DMS53 (cell line): ENCODE data around the gene HCFC1.
A peak's percentile ranks its signal among the peaks of the same experiment; 100 is the strongest.

Experiments
- DNase-seq: peaks from one replicate; lab custom pipeline; 2025; lab: John Stamatoyannopoulos, UW

The HCFC1 gene

DNA sequence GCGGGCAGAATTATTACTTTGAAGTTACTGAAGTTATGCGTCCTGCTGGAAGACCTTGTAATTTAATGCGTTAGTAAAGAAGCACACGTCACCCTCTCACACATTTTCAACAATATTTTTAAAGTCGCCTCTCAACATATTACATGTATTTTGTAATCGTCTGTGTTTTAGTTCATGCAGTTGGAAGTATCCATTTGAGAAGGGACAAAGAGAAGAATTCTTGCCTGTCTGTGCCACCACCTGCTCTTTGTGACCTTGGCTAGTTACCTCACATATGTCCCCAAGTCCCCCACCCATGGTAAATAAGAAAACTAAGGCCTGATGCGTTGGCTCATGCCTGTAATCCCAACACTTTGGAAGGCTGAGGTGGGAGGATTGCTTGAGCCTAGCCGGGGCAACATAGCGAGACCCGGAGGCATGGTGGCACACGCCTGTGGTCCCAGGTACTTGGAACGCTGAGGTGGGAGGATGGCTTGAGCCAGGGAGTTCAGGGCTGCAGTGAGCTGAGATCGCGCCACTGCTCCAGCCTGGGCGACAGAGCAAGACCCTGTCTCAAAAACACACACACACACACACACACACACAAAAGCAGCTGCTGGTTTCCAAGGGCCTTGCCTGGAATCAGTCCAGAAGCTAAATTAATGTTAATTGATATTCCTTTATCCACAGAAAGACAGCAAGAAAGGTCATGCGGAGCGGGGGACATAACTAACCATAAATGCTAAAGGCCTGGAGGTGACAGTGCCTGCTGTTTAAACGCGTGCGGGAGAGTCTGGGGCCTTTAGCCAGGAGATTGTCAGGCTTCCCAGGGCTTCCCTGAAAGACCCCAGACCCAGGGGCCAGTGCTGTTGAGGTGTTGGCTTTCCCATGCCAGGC, 1.7 kb upstream of the HCFC1 start:
- DNase-seq, result peak; percentile 55

DNA sequence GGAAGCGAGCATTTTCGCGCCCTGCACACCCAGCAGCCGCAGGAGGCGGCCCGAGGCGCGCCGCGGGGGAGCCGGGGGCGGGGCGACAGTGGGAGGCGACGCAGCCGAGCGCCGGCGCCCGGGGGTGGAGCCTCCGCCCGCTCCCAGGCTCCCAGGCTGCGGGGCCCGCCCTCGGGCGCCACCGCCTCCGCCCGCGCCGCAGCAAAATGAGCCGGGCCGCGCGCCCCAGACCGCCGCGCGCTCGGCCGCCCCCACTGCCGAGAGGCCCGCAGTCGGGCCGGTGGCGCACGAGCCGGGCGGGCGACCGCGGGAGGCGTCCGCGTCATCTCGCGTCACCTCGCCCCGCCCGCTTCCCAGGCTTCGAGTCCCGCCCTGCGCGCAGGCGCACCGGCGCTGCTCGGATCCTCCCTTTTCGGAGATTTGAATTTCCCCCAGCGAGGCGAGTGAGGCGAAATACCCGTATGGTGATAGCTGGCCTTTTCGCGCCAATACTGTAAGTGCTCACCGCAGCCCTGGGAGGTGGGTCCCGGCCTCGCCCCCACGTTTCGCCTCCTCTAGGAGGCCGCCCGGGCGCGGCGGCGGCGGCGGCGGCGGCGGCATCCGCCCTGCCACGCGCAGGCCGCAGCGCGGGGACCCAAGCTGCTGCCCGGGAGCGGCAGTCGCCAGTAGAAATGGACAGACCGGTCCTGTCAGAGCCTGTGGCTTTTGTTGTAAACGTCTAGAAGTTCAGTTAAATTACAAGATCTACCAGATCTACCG, 929 bp upstream of the HCFC1 start, which contains the start of gene TMEM187:
Gene TMEM187 (plus strand): TSS at position 387 of the 759 bp plus-strand sequence. CDS start 9,309 bp downstream, outside the sequence.
- DNase-seq, result peak; percentile 95

DNA sequence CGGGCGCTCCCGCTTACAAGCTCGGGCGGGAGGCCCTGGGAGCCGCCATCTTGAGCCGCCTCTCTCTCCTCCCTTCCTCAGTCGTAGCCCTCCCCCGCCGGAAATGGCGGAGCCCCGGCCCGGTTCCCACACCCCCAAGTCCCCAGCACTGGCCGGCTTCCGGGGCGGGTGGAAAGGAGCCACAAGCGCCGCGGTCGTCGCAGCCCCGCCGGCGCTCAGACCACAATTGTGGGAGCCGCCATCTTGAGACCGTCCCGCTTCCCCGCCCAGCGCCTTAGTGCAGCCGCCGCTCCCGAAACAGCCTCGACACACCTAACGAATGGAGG, 531 bp downstream of the HCFC1 start:
- peak; percentile 95 for DNase-seq

DNA sequence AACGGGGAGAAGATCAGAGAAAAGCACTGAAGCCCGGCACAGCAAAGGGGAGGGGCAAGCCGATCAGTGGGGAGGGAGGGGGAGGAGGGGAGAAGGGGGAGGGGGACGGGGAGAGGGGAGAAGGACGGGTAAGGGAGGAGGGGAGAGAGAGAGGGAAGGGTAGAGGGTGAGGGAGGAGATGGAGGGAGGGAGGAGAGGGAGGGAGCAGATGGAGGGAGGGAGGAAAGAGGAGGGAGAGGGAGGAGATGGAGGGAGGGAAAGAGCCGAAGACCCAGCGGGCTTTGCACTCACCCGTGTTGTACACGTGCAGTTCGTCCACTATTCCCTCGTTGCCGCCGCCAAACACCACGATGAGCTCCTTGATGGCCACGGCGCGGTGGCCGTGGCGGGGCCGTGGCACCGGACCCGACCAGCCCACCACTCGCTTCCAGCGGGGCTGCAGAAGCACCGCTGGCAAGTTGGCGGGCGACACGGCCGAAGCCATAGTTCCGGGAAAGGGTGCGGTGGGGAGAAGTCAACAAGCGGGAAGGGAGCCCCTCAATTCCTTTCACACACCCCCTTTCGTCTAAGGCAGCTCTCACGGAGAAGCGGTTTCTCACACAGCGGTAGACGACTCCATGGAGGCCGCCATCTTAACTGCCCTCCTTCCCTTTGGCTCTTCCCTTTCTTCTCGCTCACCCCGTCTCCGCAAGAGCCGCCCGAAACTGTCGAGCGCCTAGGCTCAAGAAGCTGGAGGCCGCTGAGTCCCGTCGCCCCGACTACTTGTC, 1.1 kb downstream of the HCFC1 start:
- peak; percentile 69 for DNase-seq

DNA sequence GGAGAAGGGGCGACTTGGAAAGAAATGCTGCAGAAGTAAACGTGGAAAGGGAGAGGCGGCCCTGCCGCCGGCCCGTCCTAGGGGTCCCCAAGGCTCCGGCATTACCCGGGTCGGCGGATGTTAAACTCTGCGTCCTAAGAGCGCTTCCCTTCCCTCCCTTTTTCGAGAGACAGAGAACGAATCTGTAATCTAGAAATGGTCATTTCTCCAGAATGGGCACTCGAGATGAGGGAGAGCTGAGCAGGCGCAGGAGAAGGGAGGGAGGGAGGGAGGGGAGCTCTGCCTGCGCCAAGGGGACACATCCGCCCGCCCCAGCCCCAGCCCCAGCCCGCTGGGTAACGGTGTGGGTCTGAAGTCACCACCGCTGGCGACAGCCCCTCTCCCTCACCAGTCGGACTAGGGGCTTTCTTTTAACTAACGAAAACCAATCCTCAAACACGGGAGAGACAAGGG, 1.7 kb downstream of the HCFC1 start:
- peak; percentile 57 for DNase-seq

DNA sequence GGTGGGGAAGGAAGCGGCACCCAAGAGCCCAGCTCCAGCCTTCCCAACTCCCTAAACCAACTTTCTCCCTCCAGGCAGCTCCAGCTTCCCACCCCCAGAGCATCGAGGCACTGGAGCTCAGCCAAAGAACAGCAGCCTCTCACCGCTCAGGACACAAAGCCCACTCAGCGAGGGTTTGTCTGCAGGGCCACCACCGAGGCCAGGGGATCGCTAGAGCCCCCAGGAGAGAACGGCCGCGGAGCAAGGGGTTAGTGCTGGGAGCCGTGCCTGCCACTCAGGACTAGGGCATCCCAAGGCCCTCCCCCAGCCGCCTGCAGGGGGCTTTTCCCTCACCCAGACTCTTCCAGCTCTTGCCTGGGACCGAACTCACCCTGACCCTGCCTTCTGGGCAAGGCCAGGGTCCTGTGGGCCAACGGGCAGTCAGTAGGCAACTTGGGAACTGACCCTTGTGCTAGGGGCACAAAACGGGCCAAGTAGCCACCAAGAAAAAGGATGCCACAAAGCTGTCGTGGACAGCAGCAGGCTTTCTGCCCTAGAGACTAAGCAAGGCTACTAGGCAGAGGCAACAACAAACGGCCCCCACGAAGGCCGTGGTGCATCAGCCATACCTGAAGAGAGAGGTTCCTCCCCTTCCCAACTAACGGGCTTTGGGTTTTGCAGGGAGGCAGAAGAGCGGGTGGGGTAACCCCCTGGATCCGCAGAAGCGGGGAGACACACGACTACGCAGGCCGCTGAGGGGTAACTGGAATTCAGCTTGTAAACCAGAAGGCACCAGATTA, 2.3 kb downstream of the HCFC1 start:
- DNase-seq, result no peak

DNA sequence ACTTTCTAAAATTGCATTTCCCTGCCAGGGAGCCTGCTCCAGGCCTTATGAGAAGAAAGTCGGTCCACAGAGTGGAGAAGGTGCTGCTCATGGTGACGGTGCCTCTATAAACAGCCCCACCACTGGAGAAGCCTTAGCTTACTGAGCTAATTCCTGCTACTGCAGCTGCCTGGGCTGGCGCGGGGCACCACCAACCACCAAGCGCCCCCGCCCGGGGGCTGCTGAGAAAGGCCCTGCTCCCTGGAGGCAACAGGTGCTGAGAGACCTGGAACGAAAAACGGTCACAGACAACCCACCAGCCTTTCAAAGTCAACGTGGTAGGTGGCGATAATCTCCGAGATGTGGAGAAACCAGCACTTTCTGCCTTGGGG, 2.9 kb downstream of the HCFC1 start:
- no peak for DNase-seq

DNA sequence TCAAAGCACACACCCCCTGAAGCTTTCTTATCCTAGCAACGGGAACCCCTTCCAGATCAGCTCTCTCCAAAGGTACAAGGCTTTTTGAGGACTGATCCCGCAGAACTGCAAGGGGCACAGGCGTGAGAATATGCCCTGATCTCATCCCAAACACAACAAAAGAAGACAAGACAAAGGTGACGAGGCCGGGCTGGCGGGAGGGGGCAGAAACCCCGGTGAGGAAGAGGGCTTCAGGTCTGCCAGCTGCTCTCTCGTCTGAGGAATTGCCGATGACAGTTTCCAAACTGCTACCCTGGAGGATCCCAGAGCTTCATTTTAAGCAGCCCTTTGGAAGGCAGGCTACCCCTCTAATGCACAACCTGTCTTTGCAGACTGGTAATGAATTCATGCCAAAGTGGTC, 3.4 kb downstream of the HCFC1 start:
- DNase-seq, result no peak

DNA sequence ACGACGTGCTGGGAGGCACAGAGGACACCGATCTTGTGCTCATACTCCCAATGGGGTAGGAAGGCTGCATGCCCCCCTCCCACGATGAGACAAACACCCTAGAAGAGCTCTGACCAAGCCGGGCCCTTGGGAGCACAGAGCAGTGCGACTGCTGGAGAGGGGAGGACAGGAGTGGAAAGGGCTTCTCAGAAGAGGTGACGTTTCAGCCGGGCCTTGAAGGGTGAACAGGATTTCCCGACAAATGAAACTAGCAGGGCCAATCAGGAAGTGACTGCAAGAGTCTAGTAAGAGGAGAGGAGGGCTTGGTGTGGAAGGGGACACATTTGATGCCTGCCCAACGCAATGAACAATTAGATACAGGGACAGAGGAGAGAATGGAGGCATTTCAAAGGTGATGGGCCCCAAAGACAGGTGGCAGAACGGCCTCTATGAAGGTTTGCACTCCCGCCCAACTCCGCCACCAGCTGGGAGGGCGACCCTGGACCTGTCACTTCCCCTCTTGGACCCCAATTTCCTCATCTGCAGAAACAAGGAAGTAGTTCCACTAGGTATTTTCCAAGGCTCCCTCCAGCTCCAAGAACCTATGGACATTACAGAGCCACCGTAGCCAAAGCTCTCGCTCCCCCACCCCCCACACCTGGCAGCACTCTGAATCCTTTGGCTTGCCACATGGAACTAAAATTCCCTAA, 3.9 kb downstream of the HCFC1 start:
- no peak for DNase-seq

DNA sequence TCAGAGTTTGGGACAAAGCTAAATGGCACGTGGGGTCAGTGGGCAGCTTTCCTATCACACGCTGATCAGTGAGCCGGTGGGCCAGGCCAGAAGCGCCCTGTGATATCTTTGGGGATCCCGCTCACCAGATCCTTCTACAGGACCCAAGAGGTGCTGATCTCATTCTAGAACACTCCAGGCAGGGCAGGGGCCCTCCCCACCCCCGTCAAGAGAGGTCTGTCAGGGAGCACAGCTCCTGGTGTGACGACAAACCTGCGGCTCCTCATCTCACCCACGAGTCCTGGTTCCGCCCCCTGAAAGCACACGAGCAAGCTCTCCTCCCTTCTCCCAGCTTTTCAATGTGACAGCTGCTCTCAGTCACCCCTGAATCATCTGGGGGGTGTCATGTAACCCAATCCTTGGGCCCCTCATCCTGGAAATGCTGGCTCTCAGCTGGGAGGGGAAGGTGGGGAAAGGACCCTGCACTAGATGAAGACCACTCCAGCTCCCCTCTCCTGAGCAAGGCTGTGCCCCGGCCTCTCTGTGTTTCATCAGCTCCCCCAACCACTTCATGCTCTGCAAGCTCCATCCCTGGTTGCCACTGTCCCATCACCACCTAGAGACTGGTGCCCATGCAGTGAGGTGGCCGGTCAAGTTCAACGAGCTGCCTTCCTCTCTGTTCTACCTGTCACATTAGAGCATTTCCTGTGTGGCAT, 4.6 kb downstream of the HCFC1 start:
- DNase-seq, result no peak

DNA sequence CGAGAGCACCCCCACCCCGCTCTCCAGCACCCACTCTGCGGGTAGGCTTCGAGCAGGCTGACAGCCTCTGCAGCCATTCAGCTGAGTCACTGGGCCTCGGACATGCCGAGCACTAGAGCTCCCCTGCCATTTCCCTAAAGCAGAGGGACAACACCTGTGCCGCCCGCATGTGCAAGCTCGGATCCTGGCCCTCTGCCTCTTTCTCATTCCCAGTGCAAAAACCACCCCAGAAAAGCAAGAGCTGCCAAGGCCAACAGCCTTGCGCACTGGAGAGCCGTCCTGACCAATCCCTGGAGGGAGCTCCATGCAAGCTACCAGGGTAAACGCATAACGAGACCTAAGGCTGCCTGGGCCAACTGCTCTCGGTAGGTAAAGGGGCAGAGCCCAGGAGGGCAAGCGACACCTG, 5.3 kb downstream of the HCFC1 start:
- DNase-seq, result no peak

DNA sequence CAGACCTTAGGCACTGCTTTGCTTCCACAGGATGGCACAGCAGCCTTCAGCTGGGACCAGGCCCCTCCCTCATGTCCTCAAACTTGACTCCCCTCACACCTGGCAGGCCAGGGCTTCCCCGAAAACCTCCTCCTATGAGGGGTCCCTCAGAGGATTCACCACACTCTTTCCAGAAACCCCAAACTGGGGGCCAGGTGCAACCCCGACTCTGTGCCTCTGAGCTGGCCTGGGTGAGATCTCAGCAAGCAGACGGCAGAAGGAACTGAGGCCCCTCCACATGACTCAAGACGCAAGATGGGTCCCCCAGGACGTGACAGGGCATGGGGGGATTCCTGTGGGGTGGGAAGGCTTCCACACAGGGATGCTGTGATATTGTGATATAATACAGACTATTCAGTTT, 6.2 kb downstream of the HCFC1 start:
- no peak for DNase-seq

DNA sequence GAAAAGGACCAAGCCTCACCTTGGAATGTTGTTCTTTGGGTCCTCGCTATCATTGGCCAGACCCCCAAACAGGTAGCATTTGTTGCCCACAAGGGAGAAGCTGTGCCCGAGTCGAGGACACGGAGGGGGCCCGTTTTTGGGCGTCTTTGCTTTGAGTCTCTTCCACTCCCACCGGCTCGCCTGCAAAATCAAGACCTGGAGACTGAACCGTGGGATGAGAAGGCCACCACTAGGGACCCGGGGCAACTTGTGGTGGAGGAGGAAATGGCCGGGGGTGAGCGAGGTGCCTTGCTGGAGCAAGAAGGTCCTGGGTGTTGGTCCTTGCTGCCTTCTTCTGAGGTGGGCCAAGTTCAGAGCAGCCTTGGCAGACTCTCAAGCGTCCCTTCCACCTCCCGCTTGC, 7.5 kb downstream of the HCFC1 start:
- DNase-seq, result no peak

DNA sequence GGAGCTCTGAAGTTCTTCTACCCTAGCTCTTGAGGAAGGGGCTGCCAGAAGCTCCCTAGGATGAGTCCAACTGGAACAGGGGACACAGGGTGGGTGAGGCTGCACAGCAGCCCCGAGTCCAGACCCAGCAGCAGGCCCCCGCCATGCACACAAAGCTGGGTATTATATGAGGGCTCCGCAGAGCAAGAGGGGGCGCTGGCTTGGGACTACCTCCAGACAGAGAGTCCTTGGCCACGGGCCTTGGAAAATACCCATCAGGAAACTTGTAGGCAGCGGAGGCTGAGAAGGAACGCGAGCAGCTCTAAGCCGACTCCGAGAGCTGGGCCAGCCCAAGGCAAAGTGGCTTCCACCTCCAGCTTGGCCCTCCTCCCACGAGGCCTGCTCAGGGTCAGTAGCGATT, 8.1 kb downstream of the HCFC1 start:
- no peak for DNase-seq

DNA sequence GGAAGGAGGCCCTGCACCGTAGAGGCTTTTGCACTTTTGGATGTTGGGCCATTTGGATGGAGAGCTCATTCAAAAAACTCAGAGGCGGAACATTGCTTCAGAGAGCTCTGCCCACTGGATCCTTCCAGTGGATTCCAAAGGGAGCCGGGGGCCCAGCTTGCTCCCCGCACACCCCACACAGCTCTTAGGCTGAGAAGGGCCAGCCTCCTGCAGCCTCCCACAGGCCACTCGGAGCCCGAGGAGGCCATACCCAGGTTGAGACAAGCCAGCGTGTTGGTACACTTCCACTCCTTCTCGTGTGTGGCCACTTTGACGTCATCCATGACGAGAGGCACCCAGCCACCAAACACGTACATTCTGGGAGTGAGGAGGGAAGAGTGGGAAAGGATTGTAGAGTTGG, 10.3 kb downstream of the HCFC1 start:
- no peak for DNase-seq

DNA sequence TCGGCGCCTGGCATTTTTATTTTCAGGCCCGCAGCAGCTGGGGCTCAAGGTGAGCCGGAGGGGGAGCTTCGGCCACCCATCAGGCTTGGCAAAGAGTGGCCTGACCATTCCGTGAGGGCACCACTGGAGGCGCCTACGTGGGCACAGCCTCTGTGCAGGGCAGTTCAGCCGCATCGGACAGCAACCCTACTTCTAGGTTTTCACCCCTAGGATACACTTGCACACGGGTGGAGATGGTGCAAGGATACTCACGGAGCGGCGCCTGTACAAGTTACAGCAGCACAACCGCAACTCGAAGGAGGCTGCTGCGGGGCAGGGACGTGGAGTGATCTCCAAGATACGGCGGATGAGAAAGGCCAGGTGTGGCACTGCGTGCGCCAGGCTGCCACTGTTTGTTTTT, 10.8 kb downstream of the HCFC1 start:
- DNase-seq, result no peak

DNA sequence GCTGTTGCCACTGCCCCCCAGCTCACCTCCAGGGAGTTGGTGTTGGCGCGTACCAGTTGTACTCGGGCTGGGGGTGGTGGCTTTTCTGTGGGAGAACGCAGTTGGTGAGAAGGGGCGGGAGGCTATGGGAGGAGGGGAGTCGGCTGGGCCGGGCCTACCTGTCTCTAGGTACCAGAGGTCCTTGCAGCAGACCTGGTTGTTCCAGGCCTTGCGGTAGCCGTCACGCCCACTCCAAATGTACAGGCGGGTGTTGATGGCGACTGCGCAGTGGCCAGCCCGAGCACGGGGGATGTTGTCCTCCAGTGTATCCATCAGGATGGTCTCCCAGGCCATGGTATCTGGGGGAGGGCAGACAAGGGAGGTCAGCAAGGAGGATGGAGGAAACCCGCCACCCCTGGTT, 11.5 kb downstream of the HCFC1 start:
- no peak for DNase-seq

DNA sequence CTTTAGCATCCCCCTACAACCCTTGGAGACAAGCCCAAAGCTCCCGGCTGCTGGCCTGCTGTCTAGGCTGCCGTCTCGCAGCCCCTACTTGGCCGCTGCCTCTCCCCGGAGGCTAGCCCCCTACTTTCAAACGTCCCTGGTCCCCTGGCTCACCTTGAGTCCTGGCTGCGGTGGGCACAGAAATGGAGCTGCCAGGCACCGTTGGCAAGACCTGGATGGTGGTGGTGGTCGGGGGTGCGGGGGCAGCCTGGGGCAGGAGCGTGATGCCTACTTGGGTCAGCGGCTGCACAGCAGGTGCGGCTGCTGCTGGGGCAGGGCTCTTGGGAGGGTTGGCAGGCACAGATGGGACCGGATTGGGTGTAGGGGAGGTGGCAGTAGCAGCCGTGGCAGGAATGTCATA, 12.0 kb downstream of the HCFC1 start:
- DNase-seq, result no peak

DNA sequence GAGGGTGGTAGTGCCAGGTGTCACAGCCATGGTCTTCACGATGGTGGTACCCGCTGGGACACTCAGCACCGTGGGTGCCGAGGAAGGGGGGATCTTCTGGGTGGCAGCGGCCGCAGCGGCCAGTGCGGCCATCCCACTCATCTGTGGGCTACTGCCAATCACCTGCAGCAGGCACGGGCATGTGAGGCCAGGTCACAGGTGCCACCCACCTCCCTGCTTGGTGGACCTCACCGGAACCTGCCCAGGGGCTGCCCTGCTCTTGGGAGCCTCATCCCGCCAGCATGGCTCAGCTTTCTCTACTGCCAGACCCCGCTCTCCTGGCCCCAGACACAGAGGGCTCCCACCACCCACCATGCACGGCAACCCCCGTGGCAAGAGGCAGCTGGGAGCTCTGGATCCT, 13.0 kb downstream of the HCFC1 start:
- DNase-seq, result no peak

DNA sequence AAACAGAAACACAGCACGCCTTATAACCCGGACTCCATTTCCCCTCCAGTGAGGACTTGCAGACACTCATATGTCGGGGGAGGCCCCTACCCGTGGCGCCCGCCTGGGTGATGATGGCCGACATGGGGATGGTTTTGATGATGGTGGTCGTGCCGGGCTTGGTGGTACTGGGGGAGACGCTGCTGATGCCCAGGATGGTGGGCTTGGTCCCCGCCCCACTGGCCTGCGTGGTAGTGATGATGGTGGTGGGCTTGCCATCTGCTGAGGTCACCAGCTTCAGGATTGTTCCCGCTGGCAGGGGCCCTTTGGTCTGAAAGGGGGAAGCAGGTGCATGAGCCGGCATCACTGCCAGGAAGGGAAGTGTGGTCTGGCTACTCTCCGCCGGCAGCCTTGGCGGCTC, 14.4 kb downstream of the HCFC1 start:
- DNase-seq, result no peak
